WTC11 (cell line): ENCODE measurements around the gene GPLD1.

Experiments used
- ATF3 ChIP-seq: sonication (generic); formaldehyde crosslinking; conservative IDR thresholded peaks from 2 replicates; pipeline ENCODE4 v1.8.1; 2022; ENCODE audit warnings: mild to moderate bottlenecking, missing genetic modification reagents
- ATF6 ChIP-seq: sonication (generic); formaldehyde crosslinking; IDR thresholded peaks from 2 replicates; pipeline ENCODE4 v1.8.1; 2023; ENCODE audit warnings: mild to moderate bottlenecking, missing genetic modification reagents
- E2F5 ChIP-seq: sonication (generic); formaldehyde crosslinking; IDR thresholded peaks from 2 replicates; pipeline ENCODE4 v1.8.1; 2022; ENCODE audit warnings: mild to moderate bottlenecking, moderate library complexity, missing genetic modification reagents
- FOXK1 ChIP-seq: sonication (generic); formaldehyde crosslinking; IDR thresholded peaks from 2 replicates; pipeline ENCODE4 v1.8.0; 2022; ENCODE audit warnings: mild to moderate bottlenecking, moderate library complexity, missing genetic modification reagents
- KAT7 ChIP-seq: sonication (generic); formaldehyde crosslinking; IDR thresholded peaks from 2 replicates; pipeline ENCODE4 v1.8.1; 2023; ENCODE audit warnings: missing genetic modification reagents, mild to moderate bottlenecking, borderline replicate concordance
- PREB ChIP-seq: sonication (generic); formaldehyde crosslinking; IDR thresholded peaks from 2 replicates; pipeline ENCODE4 v1.8.1; 2022; ENCODE audit warnings: mild to moderate bottlenecking, missing genetic modification reagents, moderate library complexity, borderline replicate concordance
- SMAD4 ChIP-seq: sonication (generic); formaldehyde crosslinking; IDR thresholded peaks from 2 replicates; pipeline ENCODE4 v1.8.0; 2022; ENCODE audit warnings: mild to moderate bottlenecking, missing genetic modification reagents
- SP1 ChIP-seq: sonication (generic); formaldehyde crosslinking; conservative IDR thresholded peaks from 2 replicates; pipeline ENCODE4 v1.8.1; 2022; ENCODE audit warnings: missing genetic modification reagents
- TEAD4 ChIP-seq: sonication (generic); formaldehyde crosslinking; IDR thresholded peaks from 2 replicates; pipeline ENCODE4 v1.8.0; 2022; ENCODE audit warnings: mild to moderate bottlenecking, missing genetic modification reagents
- ZBTB21 ChIP-seq: sonication (generic); formaldehyde crosslinking; IDR thresholded peaks from 2 replicates; pipeline ENCODE4 v1.8.1; 2023; ENCODE audit warnings: mild to moderate bottlenecking, missing genetic modification reagents, borderline replicate concordance
- TF ChIP-seq, protein P1 (sequence below): fragments of 200-600 bp; IDR thresholded peaks from 2 replicates; pipeline ENCODE4 v1.8.0; 2022; ENCODE audit warnings: antibody characterized with exemption
- TF ChIP-seq, protein P2 (sequence below): sonication (generic); formaldehyde crosslinking; IDR thresholded peaks from 2 replicates; pipeline ENCODE4 v1.8.0; 2022; ENCODE audit warnings: mild to moderate bottlenecking, missing genetic modification reagents
- TF ChIP-seq, protein P3 (sequence below): sonication (generic); formaldehyde crosslinking; IDR thresholded peaks from 2 replicates; pipeline ENCODE4 v1.8.0; 2022; ENCODE audit warnings: mild to moderate bottlenecking, missing genetic modification reagents
- TF ChIP-seq, protein P4 (sequence below): sonication (generic); formaldehyde crosslinking; IDR thresholded peaks from 2 replicates; pipeline ENCODE4 v1.8.0; 2022; ENCODE audit warnings: mild to moderate bottlenecking, missing genetic modification reagents

DNA sequence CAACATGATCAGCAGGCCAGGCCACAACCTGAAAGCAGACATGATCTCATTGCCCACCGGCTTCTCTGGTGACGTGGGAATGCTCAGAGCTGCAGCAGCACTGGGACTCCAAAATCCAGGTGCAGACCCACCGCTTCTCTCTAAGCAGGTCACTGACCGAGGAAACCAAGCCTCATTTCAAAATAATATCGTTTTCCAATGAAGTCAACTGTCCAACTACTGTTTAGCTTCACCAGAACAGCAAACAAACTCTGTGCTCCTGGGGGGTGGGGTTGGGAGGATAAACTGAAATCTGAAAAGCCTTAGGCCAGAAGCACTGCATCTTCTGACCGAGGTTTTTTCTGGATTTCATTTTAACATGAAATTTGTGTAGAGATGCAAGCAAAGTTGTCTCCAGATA is at the start of gene GPLD1:
- no peak for TF ChIP-seq TEAD4 (CRISPR knock-in tag)
- TF ChIP-seq, protein P1, sequence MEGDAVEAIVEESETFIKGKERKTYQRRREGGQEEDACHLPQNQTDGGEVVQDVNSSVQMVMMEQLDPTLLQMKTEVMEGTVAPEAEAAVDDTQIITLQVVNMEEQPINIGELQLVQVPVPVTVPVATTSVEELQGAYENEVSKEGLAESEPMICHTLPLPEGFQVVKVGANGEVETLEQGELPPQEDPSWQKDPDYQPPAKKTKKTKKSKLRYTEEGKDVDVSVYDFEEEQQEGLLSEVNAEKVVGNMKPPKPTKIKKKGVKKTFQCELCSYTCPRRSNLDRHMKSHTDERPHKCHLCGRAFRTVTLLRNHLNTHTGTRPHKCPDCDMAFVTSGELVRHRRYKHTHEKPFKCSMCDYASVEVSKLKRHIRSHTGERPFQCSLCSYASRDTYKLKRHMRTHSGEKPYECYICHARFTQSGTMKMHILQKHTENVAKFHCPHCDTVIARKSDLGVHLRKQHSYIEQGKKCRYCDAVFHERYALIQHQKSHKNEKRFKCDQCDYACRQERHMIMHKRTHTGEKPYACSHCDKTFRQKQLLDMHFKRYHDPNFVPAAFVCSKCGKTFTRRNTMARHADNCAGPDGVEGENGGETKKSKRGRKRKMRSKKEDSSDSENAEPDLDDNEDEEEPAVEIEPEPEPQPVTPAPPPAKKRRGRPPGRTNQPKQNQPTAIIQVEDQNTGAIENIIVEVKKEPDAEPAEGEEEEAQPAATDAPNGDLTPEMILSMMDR: no peak
- no peak for TF ChIP-seq KAT7
- TF ChIP-seq, protein P2, sequence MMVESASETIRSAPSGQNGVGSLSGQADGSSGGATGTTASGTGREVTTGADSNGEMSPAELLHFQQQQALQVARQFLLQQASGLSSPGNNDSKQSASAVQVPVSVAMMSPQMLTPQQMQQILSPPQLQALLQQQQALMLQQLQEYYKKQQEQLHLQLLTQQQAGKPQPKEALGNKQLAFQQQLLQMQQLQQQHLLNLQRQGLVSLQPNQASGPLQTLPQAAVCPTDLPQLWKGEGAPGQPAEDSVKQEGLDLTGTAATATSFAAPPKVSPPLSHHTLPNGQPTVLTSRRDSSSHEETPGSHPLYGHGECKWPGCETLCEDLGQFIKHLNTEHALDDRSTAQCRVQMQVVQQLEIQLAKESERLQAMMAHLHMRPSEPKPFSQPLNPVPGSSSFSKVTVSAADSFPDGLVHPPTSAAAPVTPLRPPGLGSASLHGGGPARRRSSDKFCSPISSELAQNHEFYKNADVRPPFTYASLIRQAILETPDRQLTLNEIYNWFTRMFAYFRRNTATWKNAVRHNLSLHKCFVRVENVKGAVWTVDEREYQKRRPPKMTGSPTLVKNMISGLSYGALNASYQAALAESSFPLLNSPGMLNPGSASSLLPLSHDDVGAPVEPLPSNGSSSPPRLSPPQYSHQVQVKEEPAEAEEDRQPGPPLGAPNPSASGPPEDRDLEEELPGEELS (CRISPR knock-in tag): no peak
- TF ChIP-seq, protein P3, sequence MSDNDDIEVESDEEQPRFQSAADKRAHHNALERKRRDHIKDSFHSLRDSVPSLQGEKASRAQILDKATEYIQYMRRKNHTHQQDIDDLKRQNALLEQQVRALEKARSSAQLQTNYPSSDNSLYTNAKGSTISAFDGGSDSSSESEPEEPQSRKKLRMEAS (CRISPR knock-in tag): no peak
- no peak for TF ChIP-seq FOXK1 (CRISPR knock-in tag)
- TF ChIP-seq E2F5 (CRISPR knock-in tag): no peak
- TF ChIP-seq, protein P4, sequence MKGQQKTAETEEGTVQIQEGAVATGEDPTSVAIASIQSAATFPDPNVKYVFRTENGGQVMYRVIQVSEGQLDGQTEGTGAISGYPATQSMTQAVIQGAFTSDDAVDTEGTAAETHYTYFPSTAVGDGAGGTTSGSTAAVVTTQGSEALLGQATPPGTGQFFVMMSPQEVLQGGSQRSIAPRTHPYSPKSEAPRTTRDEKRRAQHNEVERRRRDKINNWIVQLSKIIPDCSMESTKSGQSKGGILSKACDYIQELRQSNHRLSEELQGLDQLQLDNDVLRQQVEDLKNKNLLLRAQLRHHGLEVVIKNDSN (CRISPR knock-in tag): no peak
- no peak for TF ChIP-seq SP1 (CRISPR knock-in tag)
- no peak for TF ChIP-seq PREB
- TF ChIP-seq ATF6 (CRISPR knock-in tag): no peak
- no peak for TF ChIP-seq SMAD4 (CRISPR knock-in tag)
- TF ChIP-seq ZBTB21: no peak
- TF ChIP-seq ATF3: no peak
